IPS DF 19.7 (cell line): ENCODE results near the gene RNU6-1.

ENCODE experiments used
- DNase-seq: peaks from one replicate; pipeline ENCODE4 v3.0.0-alpha.2; 2013; ENCODE audit warnings: low read depth, low spot score

Gene RNU6-1

GRCh38 chr15:67839929-67840748 lies at the start of gene RNU6-1:
RNU6-1 (minus strand) TSS chr15:67840045.
- no peak for DNase-seq

GRCh38 chr15:67887776-67888175 lies 47.9 kb upstream of the RNU6-1 start:
- DNase-seq: no peak

DNA sequence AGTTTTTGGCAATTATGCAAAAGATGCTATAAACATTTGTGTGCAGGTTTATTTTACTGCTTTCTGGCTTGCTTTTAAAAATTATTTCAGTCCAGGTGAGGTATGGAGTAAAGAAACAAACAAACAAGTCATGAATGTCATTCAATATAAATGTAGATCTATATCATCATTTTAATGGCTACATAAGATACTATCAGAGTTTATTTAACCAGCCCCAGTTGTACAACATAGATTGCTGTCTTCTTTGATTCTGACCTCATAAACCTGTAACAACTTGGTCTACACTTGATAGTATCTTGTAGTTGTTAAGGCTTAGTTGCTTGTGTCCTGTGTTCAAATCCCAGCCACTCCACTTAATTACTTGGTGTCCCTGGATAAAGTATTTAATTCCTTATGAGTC lies 46.0 kb upstream of the RNU6-1 start:
- DNase-seq: no peak

- DNase-seq: no peak
Measured at GRCh38 chr15:67885175-67885523, 45.3 kb upstream of the RNU6-1 start.

DNA sequence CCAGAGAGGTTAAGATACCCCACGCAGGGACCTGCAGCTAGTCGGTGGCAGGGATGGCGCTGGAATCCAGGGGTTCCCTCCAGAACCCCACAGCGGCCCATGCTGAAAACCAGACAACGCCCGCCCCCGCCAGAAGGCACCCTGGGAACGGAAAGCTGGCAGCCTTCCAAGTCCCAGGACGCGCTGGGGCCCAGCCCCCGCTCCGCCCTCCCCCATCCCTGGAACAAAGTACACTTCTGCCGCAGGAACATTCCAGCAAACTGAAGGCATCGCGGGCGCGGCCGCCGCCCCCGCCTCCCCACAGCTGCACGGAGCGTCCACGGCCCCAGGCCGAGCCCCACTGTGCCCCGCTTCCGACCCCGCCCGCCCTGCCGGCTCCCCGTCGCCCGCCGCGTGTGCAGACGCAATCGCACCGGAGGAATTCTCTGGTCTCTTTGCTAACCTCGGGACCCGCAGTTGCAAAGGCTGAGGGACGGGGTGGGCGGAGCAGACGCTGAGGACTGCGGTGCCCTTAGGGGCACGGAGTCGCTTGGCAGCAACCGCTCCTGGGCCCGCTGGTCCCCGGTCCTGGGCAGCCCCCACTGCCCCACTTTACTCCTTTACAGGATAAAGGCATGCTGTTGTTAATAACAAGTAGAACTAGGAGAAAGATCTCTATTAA lies 44.8 kb upstream of the RNU6-1 start:
- no peak for DNase-seq

DNA sequence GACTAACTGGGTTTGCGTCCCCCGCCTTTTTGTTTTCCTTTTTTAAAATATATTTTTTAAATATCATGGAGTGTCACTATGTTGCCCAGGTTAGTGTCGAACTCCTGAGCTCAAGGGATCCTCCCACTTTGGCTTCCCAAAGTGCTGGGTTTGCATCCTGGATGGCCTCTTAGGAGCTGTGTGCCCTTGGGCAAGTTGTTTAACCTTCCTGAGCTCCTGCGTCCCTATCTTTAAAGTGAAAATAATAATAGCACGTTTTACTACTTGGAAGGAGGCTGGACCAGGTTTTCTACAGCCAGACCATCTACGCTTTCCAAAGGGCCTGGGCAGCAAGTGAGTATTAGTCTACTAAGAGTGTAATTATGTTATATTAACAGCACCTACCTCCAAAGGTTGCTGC lies 44.2 kb upstream of the RNU6-1 start:
- no peak for DNase-seq

DNA sequence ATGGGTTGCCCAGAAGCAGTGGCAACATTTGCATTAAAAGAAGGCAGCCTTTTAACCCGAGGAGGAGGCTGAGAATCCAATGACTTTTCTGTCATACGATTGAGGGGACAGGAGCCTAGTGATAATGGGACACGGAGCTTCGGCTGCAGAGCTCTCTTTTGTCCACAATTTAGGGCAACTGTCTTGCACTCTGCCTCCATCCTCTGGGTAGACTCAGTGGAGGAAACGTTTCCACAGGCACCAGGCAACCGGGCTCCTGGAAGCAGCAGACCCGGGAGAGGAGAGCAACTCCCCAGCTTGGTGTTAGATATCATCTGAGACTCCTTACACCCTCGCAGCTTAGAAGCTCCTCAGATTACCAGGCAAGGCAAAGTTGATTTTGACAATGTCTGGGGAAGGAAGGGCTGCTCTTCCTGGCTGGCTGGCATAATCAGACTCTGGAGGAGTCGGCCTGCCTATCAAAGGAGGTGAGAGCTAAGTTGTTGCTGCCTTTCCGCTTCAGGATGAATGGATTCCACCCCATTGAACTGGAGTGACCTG lies 43.5 kb upstream of the RNU6-1 start:
- DNase-seq: no peak

DNA sequence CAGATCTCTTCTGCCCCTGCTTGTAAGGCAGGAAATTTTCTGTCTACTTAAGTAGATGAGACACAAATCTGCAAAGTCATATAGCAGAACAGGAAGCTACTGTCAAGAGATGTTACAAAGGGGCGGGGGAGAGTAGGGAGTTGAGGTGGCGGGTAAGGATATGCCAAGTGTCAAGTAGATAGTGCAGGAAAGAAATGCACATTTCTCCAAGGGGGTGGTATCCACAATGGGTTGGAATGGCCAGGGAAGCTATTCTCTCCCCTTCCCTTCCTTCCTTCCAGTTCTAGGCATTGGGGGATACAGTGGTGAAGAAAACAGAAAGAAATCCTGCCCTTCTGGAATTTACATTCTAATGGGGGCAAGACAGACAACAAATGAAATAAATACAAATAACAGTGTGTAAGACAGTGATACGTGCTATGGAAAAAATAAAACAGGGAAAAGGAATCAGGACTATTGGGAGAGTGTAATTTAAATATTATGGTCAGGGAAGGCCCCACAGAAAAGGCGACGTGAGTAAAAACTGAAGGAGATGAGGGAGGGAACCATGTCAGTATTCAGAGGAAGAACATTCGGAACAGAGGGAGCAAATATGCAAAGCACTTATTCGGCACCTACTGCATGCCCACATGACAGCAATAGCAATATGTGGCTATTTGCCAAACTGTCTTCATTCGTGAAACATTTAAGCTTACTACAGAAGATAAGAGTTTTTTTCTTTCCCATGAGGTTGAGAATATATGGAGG lies 42.8 kb upstream of the RNU6-1 start:
- DNase-seq: no peak

DNA sequence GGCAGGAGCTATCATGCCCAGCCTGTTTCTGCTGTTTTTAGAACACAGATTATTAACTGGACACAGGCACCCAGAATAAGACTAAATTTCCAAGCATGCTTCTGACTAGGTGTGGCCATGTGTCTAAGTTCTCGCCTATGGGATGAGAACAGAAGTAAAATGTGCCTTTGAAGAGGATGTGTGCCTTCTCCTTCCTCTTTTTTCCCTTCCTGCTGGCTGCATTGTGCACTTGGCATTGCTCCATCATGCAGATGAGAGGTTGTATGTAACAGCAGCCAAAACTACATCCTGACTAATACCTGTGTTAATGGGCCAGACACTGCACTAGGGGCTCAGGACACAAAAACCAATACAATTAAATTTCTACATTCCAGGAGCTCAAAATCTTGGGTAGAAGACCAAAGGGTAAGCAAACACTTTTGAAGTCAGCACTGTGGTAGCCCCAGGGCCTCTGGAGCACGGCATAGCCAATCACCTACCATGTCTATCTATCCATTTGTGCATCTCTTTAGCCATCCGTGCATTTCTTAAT lies 40.9 kb upstream of the RNU6-1 start:
- no peak for DNase-seq

DNA sequence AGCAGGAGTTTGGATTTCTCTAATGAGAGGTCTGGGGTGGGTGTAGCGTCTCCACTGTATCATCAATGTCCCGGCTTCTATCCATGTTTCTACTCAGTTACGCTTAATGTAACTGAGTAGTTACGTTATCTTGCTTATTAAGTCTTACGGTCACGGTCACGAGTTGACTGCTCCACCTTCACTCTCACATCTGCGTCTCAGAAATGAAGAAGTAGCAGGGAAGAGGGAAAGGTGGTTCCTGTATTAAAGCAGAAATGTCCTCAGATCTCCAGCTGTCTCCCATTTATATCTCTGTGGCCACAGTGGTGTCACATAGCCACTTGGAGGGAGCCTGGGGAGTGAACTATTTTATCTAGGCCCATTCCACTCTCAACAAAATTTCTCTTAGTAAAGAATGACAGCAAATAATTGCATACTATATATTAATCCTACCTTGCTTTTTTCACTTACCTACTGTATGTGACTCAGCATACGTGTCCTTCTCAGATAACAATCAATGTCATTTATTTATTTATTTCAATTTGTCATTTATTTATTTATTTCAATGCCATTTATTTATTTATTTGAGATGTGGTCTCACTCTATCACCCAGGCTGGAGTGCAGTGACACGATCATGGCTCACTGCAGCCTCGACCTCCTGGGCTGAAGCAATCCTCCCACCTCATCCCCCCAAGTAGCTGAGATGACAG lies 39.7 kb upstream of the RNU6-1 start:
- no peak for DNase-seq

DNA sequence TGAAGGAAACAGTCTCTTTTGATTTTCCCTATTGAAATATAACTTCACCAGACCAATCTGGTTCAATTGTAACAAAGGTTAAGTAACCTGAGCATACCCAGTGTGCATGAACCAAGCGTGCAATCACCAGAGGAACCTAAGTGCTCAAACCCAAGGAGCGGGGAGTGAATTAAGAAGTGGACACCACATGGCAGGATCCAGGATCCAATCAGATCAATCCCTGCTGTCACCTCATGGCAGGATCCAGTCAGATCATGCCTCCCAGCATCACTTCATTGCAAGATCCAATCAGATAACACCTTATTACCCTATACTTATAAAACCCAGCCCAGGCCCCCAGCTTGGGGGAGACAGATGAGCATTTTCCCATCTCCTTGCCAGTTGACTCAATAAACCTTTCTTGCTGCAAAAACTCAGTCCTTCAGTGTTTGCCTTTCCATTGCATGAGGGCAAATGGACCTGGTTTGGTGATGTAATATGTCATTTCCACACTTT lies 38.9 kb upstream of the RNU6-1 start:
- DNase-seq: no peak

GRCh38 chr15:67873777-67874176 lies 33.9 kb upstream of the RNU6-1 start:
- no peak for DNase-seq

- DNase-seq: no peak
Measured at GRCh38 chr15:67870868-67871408, 31.1 kb upstream of the RNU6-1 start.

- no peak for DNase-seq
Measured at GRCh38 chr15:67869701-67870100, 29.9 kb upstream of the RNU6-1 start.

DNA sequence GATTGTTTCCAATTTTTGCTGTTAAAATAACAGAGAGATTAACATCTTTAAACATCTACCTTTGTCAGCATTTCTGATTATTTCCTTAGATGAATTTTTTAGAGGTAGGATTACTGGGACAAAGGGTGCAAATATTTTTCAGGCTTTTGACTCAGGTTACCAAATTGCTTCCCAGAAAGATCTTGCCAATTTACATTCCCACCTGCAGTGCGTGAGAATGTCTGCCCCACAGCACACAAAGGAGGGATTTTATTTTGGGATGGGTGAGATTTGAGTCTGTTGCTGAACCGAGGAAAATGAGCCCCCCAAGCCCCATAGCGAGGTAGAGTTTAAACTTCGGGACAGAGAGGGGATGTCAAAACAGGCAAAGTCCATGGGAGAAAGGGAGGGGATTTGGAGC lies 25.9 kb upstream of the RNU6-1 start:
- no peak for DNase-seq

- no peak for DNase-seq
Measured at GRCh38 chr15:67865331-67865730, 25.5 kb upstream of the RNU6-1 start.

- DNase-seq: peak; percentile 40
Measured at GRCh38 chr15:67863442-67863987, 23.7 kb upstream of the RNU6-1 start.

GRCh38 chr15:67862750-67863441 lies 23.1 kb upstream of the RNU6-1 start:
- DNase-seq: no peak

GRCh38 chr15:67861983-67862382 lies 22.1 kb upstream of the RNU6-1 start:
- no peak for DNase-seq

GRCh38 chr15:67859331-67859946 lies 19.6 kb upstream of the RNU6-1 start:
- no peak for DNase-seq
